Kidney epithelial cell (primary cell): ENCODE measurements around the gene PEDS1. TPM values are rescaled to one million over a fixed set of nuclear protein-coding genes. Genes with fewer than 3 reads are reported as not detected.
A peak's percentile ranks its signal among the peaks of the same experiment; 100 is the strongest.

Experiments used
- DNase-seq: peaks from one replicate; pipeline ENCODE4 v3.0.0-alpha.2; 2010; ENCODE audit warnings: low read depth
- H3K27me3 ChIP-seq: 2 replicates; pipeline ENCODE4 v1.6.0; 2011; ENCODE audit warnings: low read length; ENCODE audit not compliant: control insufficient read depth, insufficient read depth
- H3K36me3 ChIP-seq: 2 replicates; pipeline ENCODE4 v1.5.1; 2011; ENCODE audit warnings: low read length; ENCODE audit not compliant: control insufficient read depth, insufficient read depth
- H3K4me3 ChIP-seq: 2 replicates; pipeline ENCODE4 v1.5.1; 2011; ENCODE audit warnings: low read depth, mild to moderate bottlenecking, control low read depth, low read length
- total RNA-seq: library from RNA; depleted of rRNA; stranded (reverse); fragments of >200 nt; gene quantifications from 2 replicates; pipeline ENCODE4 v1.2.3, GENCODE V29; 2015
- TF ChIP-seq, protein P1 (sequence below): IDR thresholded peaks from 2 replicates; pipeline ENCODE4 v1.5.1; 2011; ENCODE audit warnings: mild to moderate bottlenecking, moderate library complexity, low read length, control low read depth, inconsistent platforms; ENCODE audit not compliant: insufficient read depth, poor library complexity, severe bottlenecking

The PEDS1 gene
- total RNA-seq, 1 donor from 2014 or later = 52.1 TPM

DNA sequence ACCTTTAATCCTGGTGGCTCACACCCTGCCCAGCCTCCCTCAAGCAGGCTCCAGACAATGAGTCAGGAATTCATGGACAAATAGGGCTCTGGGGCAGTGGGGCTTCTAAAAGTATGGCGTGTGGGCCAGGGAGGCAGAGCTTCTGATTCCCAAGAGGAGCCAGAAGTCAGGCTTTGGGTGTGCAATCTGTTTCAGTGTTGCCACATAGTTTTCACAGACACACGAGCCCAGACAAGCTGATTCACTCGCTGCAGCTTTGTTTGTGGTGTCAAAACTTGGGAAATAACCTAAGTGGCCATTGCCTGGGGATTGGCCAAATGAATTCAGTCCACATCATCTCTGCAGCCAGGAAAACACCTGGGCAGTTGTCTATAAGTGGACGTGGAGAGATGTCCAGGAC is 9.2 kb downstream of the PEDS1 start:
- H3K4me3 ChIP-seq = no peak overlapping the region
- peak; percentile 93 for DNase-seq
- peaks cover 3% of the 10 kb centered on the region for H3K36me3 ChIP-seq
- no peaks in the 10 kb centered on the region for H3K27me3 ChIP-seq
- TF ChIP-seq, protein P1, sequence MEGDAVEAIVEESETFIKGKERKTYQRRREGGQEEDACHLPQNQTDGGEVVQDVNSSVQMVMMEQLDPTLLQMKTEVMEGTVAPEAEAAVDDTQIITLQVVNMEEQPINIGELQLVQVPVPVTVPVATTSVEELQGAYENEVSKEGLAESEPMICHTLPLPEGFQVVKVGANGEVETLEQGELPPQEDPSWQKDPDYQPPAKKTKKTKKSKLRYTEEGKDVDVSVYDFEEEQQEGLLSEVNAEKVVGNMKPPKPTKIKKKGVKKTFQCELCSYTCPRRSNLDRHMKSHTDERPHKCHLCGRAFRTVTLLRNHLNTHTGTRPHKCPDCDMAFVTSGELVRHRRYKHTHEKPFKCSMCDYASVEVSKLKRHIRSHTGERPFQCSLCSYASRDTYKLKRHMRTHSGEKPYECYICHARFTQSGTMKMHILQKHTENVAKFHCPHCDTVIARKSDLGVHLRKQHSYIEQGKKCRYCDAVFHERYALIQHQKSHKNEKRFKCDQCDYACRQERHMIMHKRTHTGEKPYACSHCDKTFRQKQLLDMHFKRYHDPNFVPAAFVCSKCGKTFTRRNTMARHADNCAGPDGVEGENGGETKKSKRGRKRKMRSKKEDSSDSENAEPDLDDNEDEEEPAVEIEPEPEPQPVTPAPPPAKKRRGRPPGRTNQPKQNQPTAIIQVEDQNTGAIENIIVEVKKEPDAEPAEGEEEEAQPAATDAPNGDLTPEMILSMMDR = no peak

DNA sequence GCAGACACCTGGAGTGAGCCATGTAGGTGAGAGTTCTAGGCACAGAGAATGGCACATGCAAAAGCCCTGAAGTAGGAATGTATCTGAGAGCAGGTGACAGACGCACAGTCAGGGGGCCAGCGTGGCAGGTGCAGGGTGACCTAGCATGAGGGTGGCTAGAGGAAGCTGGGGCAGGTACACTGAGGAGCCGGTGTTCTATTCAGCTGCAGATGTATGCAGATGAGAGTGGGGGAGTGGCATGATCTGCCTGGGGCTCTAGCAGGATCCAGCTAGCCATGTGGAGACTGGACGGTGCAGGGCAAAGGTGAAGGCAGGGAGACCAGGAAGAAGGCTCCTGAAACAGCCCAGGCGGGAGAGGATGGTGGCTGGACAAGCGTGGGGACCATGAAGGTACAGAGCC is 10.7 kb downstream of the PEDS1 start:
- Histone ChIP-seq H3K36me3 (peaks cover 3% of the 10 kb centered on the region), H3K4me3 (no peak overlapping the region), H3K27me3 (no peaks in the 10 kb centered on the region)
- TF ChIP-seq, protein P1 = no peak
- DNase-seq = no peak

DNA sequence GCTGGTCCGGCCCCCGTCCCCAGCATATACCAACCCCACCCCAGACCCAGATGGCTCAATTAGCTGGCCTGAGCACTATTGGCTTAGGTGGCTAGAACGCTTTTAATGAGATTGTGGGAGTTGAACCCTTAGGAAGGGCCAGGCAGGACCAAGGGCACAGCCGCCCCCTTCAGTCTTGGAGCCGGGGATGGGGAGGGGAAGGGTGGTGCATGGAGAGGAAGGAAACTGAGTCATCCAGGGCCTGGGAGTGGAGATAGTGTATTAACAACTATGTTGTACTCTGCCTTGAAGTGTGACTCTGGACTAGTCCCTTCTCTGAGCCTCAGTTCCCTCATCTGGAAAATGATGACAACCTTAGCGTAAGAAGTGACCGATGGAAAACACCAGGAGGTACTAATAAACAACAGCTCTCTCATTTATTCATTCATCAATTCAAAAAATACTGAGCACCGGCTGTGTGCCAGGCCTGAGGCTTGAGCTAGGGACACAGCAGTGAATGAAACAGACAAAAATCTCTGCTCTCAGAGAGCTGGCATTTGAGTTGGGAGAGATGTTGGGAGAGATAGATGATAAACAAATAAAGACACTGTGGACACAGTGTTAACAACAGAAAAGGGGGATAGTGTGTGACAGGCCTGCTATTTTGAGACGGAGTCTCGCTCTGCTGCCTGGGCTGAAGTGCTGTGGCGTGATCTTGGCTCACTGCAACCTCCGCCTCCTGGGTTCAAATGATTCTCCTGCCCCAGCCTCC is 11.5 kb downstream of the PEDS1 start:
- TF ChIP-seq, protein P1 = no peak
- H3K36me3 ChIP-seq = peaks cover 3% of the 10 kb centered on the region
- no peak for DNase-seq
- no peak overlapping the region for H3K4me3 ChIP-seq
- no peaks in the 10 kb centered on the region for H3K27me3 ChIP-seq

DNA sequence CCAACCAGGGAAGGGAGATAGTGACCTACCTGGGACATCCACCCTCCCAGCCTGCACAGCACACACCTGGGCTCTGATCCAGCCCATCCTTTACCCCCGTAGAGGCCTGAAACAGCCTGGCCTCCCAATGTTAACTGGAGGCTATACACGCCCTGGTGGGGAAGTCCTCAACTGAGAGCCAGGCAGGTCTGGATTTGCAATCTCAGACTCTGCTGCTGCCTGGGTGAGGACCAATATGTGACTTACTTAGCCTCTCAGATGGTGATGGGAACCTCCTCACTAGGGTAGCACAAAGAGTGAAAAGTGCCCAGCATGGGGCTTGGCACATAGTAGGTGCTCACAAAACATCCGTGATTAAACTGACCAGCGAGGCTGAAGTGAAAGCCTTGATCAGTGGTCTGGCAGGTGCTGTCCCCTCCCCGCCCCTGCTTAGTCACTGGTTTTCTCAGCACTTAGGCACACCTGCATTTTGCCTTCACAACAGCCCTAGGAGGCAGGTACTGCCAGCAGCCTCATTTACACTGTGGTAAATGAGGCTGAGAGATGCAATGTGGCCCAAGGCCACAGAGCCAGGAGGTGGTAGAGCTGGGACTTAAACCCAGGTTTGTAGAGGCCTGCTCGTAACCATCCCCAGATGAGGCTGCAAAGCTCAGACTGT is 12.4 kb downstream of the PEDS1 start:
- Histone ChIP-seq H3K27me3 (no peaks in the 10 kb centered on the region), H3K36me3 (peaks cover 3% of the 10 kb centered on the region), H3K4me3 (no peak overlapping the region)
- TF ChIP-seq, protein P1 = no peak
- no peak for DNase-seq

DNA sequence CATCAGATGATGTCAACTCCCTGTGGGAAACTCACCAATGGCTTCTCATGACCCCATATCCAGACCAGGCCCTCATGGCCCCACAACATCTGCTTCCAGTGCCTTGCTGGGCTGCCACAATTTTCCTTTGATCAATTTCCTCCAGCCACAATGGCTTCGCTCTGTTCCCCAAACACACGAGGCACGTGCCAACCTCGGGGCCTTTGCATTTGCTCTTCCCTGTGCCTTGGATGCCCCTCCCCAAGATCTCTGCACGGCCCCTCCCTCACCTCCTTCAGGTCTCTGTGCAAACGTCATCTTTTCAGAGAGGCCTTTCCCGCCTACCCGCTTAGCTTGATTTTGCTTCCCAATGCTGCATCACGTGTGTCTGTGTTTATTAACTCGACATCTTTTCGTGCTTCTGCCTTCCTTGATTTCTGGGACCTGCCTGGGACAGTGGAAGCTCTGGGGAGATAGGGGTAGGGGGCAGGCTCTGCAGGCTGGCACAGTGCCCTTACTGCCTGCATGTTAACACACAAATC is 13.1 kb downstream of the PEDS1 start:
- peaks cover 3% of the 10 kb centered on the region for H3K36me3 ChIP-seq

More for the DNA sequence above, 13.1 kb downstream of the PEDS1 start:
- Histone ChIP-seq H3K27me3 (no peaks in the 10 kb centered on the region), H3K4me3 (no peak overlapping the region)
- DNase-seq = no peak
- TF ChIP-seq, protein P1 = no peak
